Fibroblast of skin of right quadriceps (primary cell): ENCODE results near the gene ANKRD13B.

Experiments used
- DNase-seq: peaks from one replicate; pipeline ENCODE4 v3.0.0-alpha.2; 2013

The ANKRD13B gene

GRCh38 chr17:29583324-29584248 lies 9.3 kb upstream of the ANKRD13B start:
- no peak for DNase-seq

DNA sequence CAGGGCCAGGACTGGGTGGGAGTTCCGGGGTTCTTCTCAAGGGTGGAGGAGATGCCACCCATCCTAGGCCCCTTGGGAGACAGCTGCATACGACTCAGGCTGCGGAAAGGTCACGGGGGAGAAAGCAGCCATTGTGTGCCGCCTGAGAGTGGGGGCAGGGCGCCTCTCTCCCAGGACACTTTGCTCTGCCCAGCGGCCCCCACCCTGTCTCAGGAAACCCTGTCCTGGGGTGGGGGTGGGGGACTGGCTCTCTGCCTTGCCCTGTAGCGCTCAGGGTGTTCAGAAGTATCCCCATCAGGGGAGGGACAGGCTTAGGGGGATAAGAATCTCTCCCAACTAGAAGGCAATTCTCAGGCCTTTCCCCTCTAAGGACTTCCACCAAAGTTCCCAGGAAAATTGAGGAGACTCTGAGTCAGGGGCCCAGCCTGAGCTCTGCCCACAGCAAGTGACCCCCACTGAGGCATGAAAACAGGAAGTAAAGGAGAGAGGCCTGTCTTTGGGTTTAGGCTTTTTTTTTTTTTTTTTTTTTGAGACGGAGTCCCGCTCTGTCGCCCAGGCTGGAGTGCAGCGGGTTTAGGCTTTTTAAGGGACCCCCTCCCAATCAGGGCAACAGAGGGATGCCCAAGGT lies 8.4 kb upstream of the ANKRD13B start:
- no peak for DNase-seq

- peak; percentile 24 for DNase-seq
Measured at GRCh38 chr17:29585080-29585751, 7.7 kb upstream of the ANKRD13B start.

DNA sequence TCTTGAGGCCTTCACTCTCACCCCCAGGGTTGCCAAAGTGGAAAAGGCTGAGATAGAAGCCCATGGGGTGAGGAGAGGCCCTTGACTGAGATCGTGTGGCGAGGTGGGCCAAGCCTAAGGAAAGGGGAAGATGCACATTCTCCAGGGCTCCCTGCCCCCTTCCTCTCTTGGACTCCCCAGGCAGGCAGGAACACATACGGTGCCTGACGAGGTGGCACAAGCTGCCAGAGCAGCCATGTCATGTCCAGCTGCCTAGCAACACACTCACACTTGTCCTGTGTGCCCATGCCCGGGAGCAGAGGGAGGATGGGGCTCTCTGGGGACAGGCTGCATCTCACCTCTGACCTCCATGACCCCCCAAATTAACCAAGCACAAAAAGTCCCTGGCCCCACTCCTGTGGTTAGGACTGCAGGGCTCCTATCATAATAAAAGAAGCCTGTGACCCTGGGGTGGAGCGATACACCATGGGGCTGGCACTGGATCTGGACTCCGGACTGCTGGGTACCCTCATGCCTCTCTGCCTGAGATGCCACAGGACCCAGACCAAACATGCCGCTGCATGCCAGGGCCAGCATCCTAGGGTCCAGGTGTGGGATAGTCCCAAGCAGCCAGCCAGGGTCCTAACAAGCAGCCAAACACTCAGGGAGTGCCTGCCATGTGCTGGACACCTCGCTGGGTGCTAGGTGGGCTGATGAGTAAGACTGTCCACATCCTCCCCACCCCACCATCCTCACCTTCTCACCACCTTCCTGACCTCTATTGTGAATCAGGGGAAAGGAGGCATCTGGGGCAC lies 6.1 kb upstream of the ANKRD13B start:
- DNase-seq = no peak

- DNase-seq = no peak
Measured at GRCh38 chr17:29587591-29587990, 5.3 kb upstream of the ANKRD13B start.

- DNase-seq = no peak
Measured at GRCh38 chr17:29588017-29588561, 4.8 kb upstream of the ANKRD13B start.

DNA sequence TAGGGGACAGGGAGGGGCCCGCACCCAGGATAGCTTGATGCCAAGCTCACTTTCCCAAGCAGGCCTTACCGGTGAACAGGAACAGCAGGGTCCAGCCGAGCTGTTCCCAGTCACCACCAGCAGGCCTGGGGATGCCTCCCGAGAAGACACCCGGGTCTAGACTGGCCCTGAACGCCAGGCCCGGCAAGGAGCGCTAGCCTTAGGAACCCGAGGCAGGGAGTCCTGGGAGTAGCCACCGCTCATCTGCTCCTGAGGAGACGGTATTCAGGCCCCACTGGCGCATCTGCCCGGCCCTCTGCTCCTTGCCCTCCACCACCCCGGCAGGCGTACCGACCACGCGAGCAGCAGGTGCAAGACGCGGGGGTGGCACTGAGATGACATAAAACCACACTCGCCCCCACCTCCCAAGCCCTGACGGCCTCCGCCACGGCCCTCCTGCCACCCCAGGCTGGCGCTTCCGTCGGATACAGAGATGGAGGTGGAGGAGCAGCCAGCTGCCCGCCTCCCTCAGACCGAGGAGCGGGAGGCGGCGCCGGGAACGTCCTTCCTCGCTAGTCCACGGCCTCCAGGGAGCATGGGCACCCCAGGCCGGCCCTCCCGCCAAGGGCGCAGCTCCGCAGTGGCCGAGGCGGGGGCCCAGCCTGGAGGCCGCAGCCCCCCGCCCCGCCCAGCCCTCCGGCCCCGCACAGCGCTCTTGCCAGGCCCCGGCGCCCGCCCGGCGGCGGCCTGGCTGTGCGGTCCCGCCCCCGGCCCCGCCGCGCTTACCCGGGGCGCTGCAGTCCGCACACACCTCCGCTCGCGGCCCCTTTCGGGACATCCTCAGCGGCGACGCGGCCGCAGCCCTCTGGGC lies 4.1 kb upstream of the ANKRD13B start:
- DNase-seq = no peak

GRCh38 chr17:29589524-29590410 lies 3.2 kb upstream of the ANKRD13B start, which contains the start of gene GIT1:
TSS of gene GIT1 (minus strand) at chr17:29589648. CDS start at chr17:29589378, 270 bp downstream.
- DNase-seq = peak; percentile 86

GRCh38 chr17:29590411-29591145 lies 2.4 kb upstream of the ANKRD13B start:
- DNase-seq = peak; percentile 72

DNA sequence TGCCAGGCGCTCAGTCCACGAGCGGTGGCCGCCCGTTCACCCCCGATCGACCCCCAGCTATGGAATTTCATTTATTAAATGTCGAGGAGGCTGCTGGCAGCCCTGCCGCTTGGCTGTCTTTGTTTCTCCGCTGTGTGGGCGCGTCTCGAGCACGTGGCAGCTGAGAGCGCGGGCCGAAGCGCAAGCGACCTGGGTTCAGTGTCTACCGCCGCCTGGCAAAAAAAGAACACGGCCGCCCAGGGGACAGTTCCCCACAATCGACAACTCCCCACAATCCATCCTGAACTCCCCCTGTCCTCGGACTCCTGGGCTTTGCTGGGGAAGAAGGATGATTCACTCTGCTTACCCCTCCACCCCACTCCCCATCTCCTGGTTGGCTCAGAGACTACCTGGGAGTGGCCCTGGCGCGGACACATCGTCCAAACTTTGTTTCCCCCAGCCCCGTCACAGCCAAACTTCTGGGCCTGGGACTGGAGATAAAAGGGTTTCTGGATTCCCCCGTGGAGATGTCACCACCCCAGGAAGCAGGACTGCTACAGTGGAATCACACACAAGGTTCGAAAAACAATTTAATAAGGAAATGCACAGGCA lies 1.7 kb upstream of the ANKRD13B start:
- peak; percentile 81 for DNase-seq

- DNase-seq = peak; percentile 80
Measured at GRCh38 chr17:29591737-29592608, 959 bp upstream of the ANKRD13B start.

DNA sequence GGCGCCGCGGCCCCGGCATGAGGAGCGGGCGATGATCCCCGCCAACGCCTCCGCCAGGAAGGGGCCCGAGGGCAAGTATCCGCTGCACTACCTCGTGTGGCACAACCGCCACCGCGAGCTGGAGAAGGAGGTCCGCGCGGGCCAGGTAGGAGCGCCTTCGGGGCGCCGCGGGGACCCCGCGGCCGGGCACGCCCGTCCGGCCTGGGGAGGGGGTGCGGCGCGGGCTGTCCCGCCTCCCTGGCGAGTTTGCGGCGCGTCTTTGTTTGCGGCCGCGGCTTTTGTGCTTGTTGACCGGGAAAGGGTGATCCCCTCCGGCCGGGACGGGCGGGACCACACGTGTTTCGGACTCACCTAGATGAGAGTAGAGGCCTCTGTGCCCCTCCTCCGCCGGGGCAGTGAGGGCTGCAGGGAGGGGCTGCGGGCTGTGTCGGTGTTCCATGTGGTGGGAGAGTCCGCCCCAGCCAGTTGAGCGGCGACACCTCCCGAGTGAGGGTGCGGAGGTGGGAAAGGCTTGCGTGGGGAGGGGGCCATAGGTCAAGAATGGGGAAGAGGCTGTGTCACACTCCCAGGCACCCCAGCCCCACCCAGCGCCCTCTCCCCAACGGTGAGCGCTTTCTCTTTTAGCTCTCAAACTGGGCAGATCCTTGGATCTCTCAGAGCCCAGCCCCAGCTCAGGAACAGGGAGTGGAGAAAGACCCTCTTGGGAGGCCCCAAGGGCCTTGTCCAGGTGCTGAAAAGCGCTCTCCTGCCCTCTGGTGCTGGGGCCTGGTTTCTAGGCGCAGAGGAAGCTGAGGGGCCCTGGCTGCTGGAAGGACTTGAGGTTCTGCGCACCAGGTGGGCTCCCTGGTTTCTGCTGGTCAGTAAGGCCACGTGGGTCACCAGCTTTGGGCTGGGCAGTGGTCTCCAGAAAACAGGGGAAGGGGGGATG lies 923 bp downstream of the ANKRD13B start:
- DNase-seq = no peak

- DNase-seq = no peak
Measured at GRCh38 chr17:29594519-29595090, 1.7 kb downstream of the ANKRD13B start.

GRCh38 chr17:29595107-29595942 lies 2.4 kb downstream of the ANKRD13B start:
- DNase-seq = peak; percentile 44

DNA sequence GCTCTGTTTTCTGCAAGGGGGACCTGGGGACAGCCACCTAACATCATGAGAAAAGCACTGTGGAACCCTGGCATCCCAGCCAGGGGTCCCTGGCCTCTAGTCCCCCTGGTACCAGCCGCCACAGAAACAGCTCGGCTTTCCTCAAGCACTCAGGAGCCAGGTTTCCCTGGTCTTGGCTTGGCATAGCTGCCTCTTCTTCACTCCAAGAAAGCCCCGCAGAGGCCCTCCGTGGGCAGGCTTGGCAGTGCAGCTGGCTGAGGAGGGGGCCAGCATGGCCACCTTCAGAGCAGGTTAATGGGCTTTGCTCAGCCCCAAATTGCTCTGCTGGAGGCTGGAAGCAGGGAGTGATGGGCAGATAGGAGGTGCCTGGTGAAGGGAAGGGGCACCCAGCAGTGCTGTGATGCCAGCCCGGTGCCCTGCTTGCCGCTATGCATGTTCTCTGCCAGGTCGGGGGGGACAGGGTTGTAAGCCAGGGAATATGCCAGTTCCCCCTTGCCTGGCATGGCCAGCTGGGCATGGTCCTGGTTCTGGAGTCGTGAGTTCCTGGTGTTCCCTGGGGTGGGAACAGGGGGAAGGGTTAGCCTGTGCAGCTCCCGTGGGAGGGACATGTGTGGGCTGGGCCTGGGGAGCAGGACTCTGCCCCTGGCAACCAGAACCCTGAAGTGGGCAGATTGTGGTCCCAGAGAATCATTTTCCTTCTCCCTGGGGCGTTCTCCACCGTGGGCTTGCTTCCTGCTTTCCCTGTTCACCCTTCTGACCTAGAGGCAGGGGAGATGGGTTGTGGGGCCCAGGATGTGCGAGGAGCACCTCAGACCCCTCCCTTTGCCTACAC lies 3.2 kb downstream of the ANKRD13B start:
- DNase-seq = no peak
